Central memory CD4-positive, alpha-beta T cell (primary cell): ENCODE results near the gene OAS1.
"Not testable (repeated sequence)": the region's sequence is repeated elsewhere in the genome, so short reads cannot be mapped to it uniquely, and the experiment has no call there.

Experiments
- DNase-seq: peaks from one replicate; pipeline ENCODE4 v3.0.0; 2022

The OAS1 gene

GRCh38 chr12:112900298-112901145, 6.2 kb upstream of the OAS1 start:
- peak; percentile 40 for DNase-seq

- no peak for DNase-seq
Observed at GRCh38 chr12:112901271-112901670, 5.5 kb upstream of the OAS1 start.

GRCh38 chr12:112904571-112904970, 2.2 kb upstream of the OAS1 start:
- DNase-seq = no peak

GRCh38 chr12:112905451-112906089, 1.2 kb upstream of the OAS1 start:
- no peak for DNase-seq

GRCh38 chr12:112907415-112908157, 824 bp downstream of the OAS1 start:
- DNase-seq = no peak

GRCh38 chr12:112908548-112908947, 1.8 kb downstream of the OAS1 start:
- DNase-seq = peak; percentile 7

GRCh38 chr12:112909693-112910092, 2.9 kb downstream of the OAS1 start:
- DNase-seq = no peak

- DNase-seq = no peak
Observed at GRCh38 chr12:112913038-112913688, 6.4 kb downstream of the OAS1 start.

- DNase-seq = not testable (repeated sequence)
Observed at GRCh38 chr12:112913888-112914287, 7.1 kb downstream of the OAS1 start.

GRCh38 chr12:112916270-112916669, 9.5 kb downstream of the OAS1 start:
- DNase-seq = no peak

GRCh38 chr12:112919121-112919520, 12.4 kb downstream of the OAS1 start:
- DNase-seq = no peak

GRCh38 chr12:112924986-112925385, 18.2 kb downstream of the OAS1 start:
- no peak for DNase-seq

- not testable (repeated sequence) for DNase-seq
Observed at GRCh38 chr12:112926416-112927033, 19.8 kb downstream of the OAS1 start.

- DNase-seq = no peak
Observed at GRCh38 chr12:112927475-112927874, 20.7 kb downstream of the OAS1 start.

- DNase-seq = no peak
Observed at GRCh38 chr12:112927925-112928324, 21.2 kb downstream of the OAS1 start.

- DNase-seq = no peak
Observed at GRCh38 chr12:112928978-112929377, 22.2 kb downstream of the OAS1 start.

GRCh38 chr12:112929715-112930114, 23.0 kb downstream of the OAS1 start:
- DNase-seq = no peak

GRCh38 chr12:112930350-112930749, 23.6 kb downstream of the OAS1 start:
- DNase-seq = no peak

GRCh38 chr12:112932485-112933128, 25.8 kb downstream of the OAS1 start:
- DNase-seq = no peak

GRCh38 chr12:112933129-112933505, 26.4 kb downstream of the OAS1 start:
- no peak for DNase-seq

- no peak for DNase-seq
Observed at GRCh38 chr12:112936264-112936663, 29.5 kb downstream of the OAS1 start.

GRCh38 chr12:112936927-112937326, 30.2 kb downstream of the OAS1 start:
- no peak for DNase-seq
